Spleen (tissue), 7 donors: ENCODE measurements around the gene CTAGE6.
"Not testable (repeated sequence)": the region's sequence is repeated elsewhere in the genome, so short reads cannot be mapped to it uniquely, and the experiment has no call there.

Experiments used
- CTCF ChIP-seq, 11 experiments: fragments of 200-600 bp in 7 of 11; fragments of 450-650 bp in 4 of 11; sonication (generic) in 4 of 11; IDR thresholded peaks in 8 of 11; conservative IDR thresholded peaks in 3 of 11; 1 replicate in 7 of 11; 2 replicates in 4 of 11; pipeline versions ENCODE4 v1.4.0 to v1.8.0; 2016 to 2021; ENCODE audit warnings: antibody characterized with exemption in 11 of 11, inconsistent platforms in 4 of 11, mild to moderate bottlenecking in 1 of 11
- POLR2A ChIP-seq, 3 donors: fragments of 450-650 bp; IDR thresholded peaks; one replicate each; pipeline ENCODE4 v1.5.1; 2017; ENCODE audit warnings: antibody characterized with exemption in 3 of 3, mild to moderate bottlenecking in 1 of 3
- POLR2AphosphoS5 ChIP-seq, 3 donors: sonication (generic); formaldehyde crosslinking; IDR thresholded peaks; one replicate each; pipeline ENCODE4 v1.5.1; 2017; ENCODE audit warnings: antibody characterized with exemption in 3 of 3
- donor health status: DM: no; HTN: no; CAD: no; lungs with moderate emphysema.
- donor health status: DM: no; HTN: no; CAD: no.
- donor health status: DM: no; HTN: no; CAD: no.

- TF ChIP-seq CTCF (IDR thresholded peaks at IDR 0.05 in 8 of 11, conservative IDR thresholded peaks at IDR 0.05 in 3 of 11); POLR2A (IDR thresholded peaks at IDR 0.05); POLR2AphosphoS5 (IDR thresholded peaks at IDR 0.05): not testable (repeated sequence)
Measured at GRCh38 chr7:143797896-143798290, 40.4 kb upstream of the CTAGE6 start.
